ENCODE results near the gene STARD9. TPM values are rescaled to one million over a fixed set of nuclear protein-coding genes. Genes with fewer than 3 reads are reported as not detected.

Gene STARD9
- total RNA-seq, 1 donor from 2014 or later: 10.0 TPM

DNA sequence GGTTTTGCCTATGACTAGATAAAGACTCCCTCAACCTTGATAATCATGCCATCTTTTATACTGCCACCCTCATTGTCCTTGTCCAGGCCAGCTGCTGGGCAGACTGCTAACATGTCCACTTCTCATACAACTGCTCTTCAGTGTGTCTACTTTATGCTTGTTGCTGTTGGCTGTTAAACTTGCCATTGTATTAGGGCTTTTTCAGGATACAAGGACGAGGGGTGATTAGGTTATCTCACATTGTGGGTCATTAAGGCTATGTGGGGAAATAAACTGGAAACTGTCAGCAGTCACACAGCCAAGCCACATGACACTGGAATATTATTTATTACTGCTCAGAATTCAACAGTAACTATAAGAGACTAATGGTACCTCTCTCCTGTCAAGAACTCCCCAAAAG is 36.1 kb downstream of the STARD9 start:
- H3K4me3 Mint-ChIP-seq: no peak overlapping the region
- H3K27me3 Mint-ChIP-seq (ENCODE audit: low read depth): no peaks in the 10 kb centered on the region
- TF ChIP-seq, protein P1, sequence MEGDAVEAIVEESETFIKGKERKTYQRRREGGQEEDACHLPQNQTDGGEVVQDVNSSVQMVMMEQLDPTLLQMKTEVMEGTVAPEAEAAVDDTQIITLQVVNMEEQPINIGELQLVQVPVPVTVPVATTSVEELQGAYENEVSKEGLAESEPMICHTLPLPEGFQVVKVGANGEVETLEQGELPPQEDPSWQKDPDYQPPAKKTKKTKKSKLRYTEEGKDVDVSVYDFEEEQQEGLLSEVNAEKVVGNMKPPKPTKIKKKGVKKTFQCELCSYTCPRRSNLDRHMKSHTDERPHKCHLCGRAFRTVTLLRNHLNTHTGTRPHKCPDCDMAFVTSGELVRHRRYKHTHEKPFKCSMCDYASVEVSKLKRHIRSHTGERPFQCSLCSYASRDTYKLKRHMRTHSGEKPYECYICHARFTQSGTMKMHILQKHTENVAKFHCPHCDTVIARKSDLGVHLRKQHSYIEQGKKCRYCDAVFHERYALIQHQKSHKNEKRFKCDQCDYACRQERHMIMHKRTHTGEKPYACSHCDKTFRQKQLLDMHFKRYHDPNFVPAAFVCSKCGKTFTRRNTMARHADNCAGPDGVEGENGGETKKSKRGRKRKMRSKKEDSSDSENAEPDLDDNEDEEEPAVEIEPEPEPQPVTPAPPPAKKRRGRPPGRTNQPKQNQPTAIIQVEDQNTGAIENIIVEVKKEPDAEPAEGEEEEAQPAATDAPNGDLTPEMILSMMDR (IDR thresholded peaks at IDR 0.05; ENCODE audit: unreplicated experiment): no peak
- no peak overlapping the region for H3K27ac Mint-ChIP-seq
- H3K9me3 Mint-ChIP-seq: no peaks in the 10 kb centered on the region
- no peak for DNase-seq (ENCODE audit: low spot score in 2 of 2, unreplicated experiment in 2 of 2)
- no peaks in the 10 kb centered on the region for H3K36me3 Mint-ChIP-seq
- peaks cover 6% of the 10 kb centered on the region for H3K4me1 Mint-ChIP-seq

DNA sequence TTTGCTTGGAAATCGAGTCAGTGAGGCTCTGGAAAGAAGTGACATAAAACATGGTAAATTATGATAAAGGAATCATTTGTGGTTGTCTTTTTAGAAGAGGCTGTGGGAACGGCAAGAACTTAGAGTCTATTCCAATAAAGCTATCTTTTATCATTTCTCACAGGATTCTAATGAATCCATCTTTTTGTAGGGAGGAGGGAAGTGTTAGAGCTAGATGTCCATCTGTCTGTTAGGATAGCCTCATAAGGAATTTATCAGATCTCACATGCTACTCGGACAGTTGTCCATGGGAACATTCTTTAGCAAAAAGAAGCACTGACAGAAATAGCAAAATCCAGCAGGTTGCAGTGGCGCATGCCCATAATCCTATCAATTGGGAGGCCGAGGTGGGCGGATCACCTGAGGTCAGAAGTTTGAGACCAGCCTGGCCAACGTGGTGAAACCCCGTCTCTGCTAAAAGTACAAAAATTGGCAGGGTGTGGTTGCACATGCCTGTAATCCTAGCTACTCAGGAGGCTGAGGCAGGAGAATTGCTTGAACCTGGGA is 37.0 kb downstream of the STARD9 start:
- TF ChIP-seq, protein P1 (IDR thresholded peaks at IDR 0.05; ENCODE audit: unreplicated experiment): no peak
- H3K27me3 Mint-ChIP-seq (ENCODE audit: low read depth): no peaks in the 10 kb centered on the region

DNA sequence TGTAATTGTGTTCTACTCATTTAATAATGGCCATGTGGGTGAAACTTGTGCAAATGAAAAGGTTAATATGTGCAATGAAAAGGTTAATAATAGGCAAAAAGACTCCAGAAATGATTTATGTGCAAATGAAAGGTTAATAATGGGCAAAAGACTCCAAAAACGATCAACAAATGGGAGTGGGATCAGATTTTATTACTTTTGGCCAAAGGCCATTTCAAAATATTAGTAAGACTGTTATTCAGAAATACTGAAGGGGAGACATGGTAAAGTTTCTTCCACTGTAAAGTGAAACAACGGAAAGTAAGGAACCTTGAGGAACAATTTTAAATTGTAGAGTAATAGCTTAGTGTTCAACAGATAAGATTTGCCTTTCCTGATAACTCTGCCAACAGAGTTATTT is 40.7 kb downstream of the STARD9 start:
- Mint-ChIP-seq H3K4me1 (peaks cover 6% of the 10 kb centered on the region), H3K4me3 (no peak overlapping the region), H3K27me3 (ENCODE audit: low read depth) (no peaks in the 10 kb centered on the region), H3K9me3 (no peaks in the 10 kb centered on the region), H3K36me3 (no peaks in the 10 kb centered on the region), H3K27ac (no peak overlapping the region)
- no peak for DNase-seq (ENCODE audit: low spot score in 2 of 2, unreplicated experiment in 2 of 2)
- TF ChIP-seq, protein P1 (IDR thresholded peaks at IDR 0.05; ENCODE audit: unreplicated experiment): no peak

More for the DNA sequence above, 37.0 kb downstream of the STARD9 start:
- Mint-ChIP-seq H3K27ac (no peak overlapping the region), H3K36me3 (no peaks in the 10 kb centered on the region), H3K9me3 (no peaks in the 10 kb centered on the region), H3K4me3 (no peak overlapping the region), H3K4me1 (peaks cover 6% of the 10 kb centered on the region)
- DNase-seq (ENCODE audit: low spot score in 2 of 2, unreplicated experiment in 2 of 2): no peak

DNA sequence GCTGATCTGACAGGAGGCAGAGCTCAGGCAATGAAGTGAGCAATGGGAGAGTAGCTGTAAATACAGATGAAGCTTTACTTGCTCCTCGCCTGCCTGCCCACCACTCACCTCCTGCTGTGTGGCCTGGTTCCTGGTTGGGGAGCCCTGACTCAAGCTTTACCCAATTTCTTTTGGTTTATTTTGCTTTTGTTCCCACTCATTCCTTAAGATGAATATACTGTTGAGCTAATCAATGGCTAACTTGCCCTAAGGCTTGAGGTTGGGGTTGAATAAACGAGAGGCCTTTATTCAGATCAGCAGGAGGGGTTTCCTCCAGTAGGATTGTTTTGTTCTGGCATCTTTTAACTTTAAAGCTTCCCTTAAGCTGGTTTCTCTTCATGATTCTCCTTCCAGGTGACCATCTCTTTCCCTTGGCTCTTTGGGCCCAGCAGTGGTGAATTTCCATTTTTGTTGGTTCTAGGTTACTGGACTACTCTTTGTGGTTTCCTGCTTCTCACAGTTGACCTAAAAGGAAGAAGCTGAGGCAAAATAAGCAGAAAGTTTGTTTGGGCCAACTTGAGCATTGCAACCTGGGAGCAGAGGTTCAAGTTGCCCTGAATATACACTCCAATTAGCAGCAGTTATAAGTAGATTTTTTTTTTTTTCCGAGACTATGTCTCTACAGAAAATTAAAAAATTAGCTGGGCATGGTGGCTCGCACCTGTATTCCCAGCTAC is 44.4 kb downstream of the STARD9 start:
- DNase-seq (ENCODE audit: low spot score in 2 of 2, unreplicated experiment in 2 of 2): no peak
- Mint-ChIP-seq H3K4me1 (peaks cover 14% of the 10 kb centered on the region), H3K27me3 (ENCODE audit: low read depth) (no peaks in the 10 kb centered on the region)

DNA sequence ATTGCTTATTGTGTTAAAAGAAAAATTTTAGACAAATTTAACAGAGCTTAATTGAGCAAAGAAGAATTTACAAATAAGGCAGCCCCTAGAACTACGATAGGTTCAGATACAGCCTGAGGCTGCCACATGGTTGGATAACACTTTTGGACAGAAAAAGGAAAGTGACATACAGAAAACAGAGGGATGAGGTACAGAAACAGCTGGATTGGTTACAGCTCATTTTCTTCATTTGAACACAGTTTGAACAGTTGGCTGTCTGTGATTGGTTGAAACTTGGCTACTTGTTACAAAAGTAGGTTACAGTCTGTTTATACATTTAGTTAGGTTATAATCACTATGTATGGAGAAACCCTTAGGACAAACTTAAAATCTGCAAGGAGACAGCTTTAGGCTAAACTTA is 46.0 kb downstream of the STARD9 start:
- Mint-ChIP-seq H3K27ac (no peak overlapping the region), H3K4me1 (peaks cover 7% of the 10 kb centered on the region), H3K27me3 (ENCODE audit: low read depth) (no peaks in the 10 kb centered on the region), H3K4me3 (no peak overlapping the region), H3K36me3 (no peaks in the 10 kb centered on the region), H3K9me3 (no peaks in the 10 kb centered on the region)
- DNase-seq (ENCODE audit: low spot score in 2 of 2, unreplicated experiment in 2 of 2): no peak
- TF ChIP-seq, protein P1 (IDR thresholded peaks at IDR 0.05; ENCODE audit: unreplicated experiment): no peak

More for the DNA sequence above, 44.4 kb downstream of the STARD9 start:
- TF ChIP-seq, protein P1 (IDR thresholded peaks at IDR 0.05; ENCODE audit: unreplicated experiment): no peak
- no peaks in the 10 kb centered on the region for H3K36me3 Mint-ChIP-seq
- no peak overlapping the region for H3K27ac Mint-ChIP-seq
- H3K9me3 Mint-ChIP-seq: no peaks in the 10 kb centered on the region
- no peak overlapping the region for H3K4me3 Mint-ChIP-seq
